Parathyroid adenoma (tissue), 2 donors: Measurements from ENCODE around the gene SLC7A8.

ENCODE experiments used
- H2AFZ ChIP-seq: fragments of 300-600 bp; sonication (generic); one replicate; pipeline ENCODE4 v1.7.0; 2017; ENCODE audit warnings: antibody characterized with exemption, mild to moderate bottlenecking
- H3K27ac ChIP-seq: fragments of 300-600 bp; sonication (generic); one replicate; pipeline ENCODE4 v1.7.0; 2017
- H3K27me3 ChIP-seq: fragments of 300-600 bp; sonication (generic); one replicate; pipeline ENCODE4 v1.7.0; 2017; ENCODE audit warnings: low read length; ENCODE audit not compliant: control insufficient read depth, insufficient read depth
- H3K36me3 ChIP-seq: fragments of 300-600 bp; sonication (generic); one replicate; pipeline ENCODE4 v1.7.0; 2017; ENCODE audit warnings: low read length; ENCODE audit not compliant: control insufficient read depth, insufficient read depth
- H3K4me1 ChIP-seq: fragments of 300-600 bp; sonication (generic); one replicate; pipeline ENCODE4 v1.7.0; 2017; ENCODE audit warnings: control low read depth
- H3K4me2 ChIP-seq: fragments of 300-600 bp; sonication (generic); one replicate; pipeline ENCODE4 v1.7.0; 2017; ENCODE audit warnings: low read length
- H3K4me3 ChIP-seq: fragments of 300-600 bp; sonication (generic); one replicate; pipeline ENCODE4 v1.7.0; 2017; ENCODE audit warnings: low read depth, low read length
- H3K79me2 ChIP-seq: fragments of 300-600 bp; sonication (generic); one replicate; pipeline ENCODE4 v1.7.0; 2017; ENCODE audit warnings: control low read depth
- H3K9ac ChIP-seq: fragments of 300-600 bp; sonication (generic); one replicate; pipeline ENCODE4 v1.7.0; 2017; ENCODE audit warnings: mild to moderate bottlenecking
- H3K9me3 ChIP-seq: fragments of 300-600 bp; sonication (generic); one replicate; pipeline ENCODE4 v1.7.0; 2017; ENCODE audit warnings: low read length; ENCODE audit not compliant: control insufficient read depth
- TF ChIP-seq, protein P1 (sequence below): fragments of 300-600 bp; sonication (generic); IDR thresholded peaks from one replicate; pipeline ENCODE4 v1.7.0; 2017; ENCODE audit warnings: antibody characterized with exemption, mild to moderate bottlenecking
- donor health status: primary hyperparathyroidism.

Gene SLC7A8

DNA sequence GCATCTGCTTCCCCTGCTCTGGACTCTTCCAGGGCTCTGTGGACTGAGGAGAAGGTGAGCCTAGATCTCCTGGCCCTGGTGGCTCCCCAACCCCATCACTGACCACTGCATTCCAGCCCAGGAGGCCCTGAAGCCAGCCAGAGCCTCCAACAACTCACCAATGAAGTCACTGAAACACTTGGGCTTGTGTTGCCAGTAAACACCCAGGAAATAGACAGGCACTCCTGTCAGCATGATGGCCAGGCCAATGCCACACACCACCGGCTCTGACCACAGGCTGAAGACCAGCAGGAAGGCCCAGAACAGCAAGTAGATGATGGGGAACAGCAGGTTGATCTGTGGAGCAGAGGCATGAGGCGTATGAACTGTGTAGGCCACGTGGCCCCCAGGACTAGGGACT lies 55.6 kb downstream of the SLC7A8 start:
- H3K36me3 ChIP-seq: no peaks in the 10 kb centered on the region

DNA sequence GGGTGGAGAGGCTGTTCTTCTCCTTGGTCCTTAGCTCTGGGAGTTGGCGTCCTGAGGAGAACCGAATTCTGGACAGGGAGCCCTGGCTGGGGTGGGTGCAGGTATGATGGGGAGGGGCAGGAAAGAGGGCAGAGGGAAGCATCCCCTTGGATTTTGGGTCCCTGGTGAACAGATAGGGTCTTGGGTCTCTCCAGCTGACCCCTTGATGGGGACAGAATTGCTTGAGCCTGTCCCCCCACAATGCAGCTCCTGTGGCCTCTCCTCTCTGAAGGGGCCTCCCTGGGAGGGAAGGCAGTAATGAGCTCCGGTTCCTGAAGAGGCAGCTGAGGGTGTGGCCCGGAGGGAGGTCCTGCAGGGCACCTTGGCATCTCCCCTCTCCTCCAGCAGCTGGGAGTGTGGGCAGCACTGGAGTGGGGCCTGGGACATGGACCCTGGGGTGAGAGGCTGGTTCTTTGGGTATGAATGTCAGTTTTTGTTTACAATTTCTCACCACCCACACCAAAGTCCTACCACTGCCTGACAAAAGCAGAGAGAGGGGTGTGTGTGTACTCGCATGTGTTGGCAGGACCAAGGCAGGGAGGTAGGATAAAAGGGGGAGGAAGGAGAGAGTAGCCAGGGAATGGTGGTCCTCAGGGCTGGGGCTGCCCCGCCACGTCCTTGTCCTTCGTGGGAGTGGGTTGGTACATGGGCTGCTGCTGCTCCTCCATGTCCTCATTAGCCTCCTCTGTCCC lies 56.7 kb downstream of the SLC7A8 start:
- Histone ChIP-seq H3K9me3 (no peaks in the 10 kb centered on the region), H3K9ac (no peak overlapping the region), H3K4me2 (no peak overlapping the region), H3K27ac (peak overlapping the region; percentile 100), H3K4me1 (peaks cover 82% of the 10 kb centered on the region), H3K36me3 (no peaks in the 10 kb centered on the region), H3K4me3 (no peak overlapping the region), H2AFZ (peak overlapping the region; percentile 20), H3K79me2 (peaks cover 4% of the 10 kb centered on the region), H3K27me3 (no peaks in the 10 kb centered on the region)
- TF ChIP-seq, protein P1, sequence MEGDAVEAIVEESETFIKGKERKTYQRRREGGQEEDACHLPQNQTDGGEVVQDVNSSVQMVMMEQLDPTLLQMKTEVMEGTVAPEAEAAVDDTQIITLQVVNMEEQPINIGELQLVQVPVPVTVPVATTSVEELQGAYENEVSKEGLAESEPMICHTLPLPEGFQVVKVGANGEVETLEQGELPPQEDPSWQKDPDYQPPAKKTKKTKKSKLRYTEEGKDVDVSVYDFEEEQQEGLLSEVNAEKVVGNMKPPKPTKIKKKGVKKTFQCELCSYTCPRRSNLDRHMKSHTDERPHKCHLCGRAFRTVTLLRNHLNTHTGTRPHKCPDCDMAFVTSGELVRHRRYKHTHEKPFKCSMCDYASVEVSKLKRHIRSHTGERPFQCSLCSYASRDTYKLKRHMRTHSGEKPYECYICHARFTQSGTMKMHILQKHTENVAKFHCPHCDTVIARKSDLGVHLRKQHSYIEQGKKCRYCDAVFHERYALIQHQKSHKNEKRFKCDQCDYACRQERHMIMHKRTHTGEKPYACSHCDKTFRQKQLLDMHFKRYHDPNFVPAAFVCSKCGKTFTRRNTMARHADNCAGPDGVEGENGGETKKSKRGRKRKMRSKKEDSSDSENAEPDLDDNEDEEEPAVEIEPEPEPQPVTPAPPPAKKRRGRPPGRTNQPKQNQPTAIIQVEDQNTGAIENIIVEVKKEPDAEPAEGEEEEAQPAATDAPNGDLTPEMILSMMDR: no peak

More for the DNA sequence above, 55.6 kb downstream of the SLC7A8 start:
- TF ChIP-seq, protein P1: no peak
- peaks cover 71% of the 10 kb centered on the region for H3K4me1 ChIP-seq
- peak overlapping the region; percentile 100 for H3K27ac ChIP-seq
- H3K9ac ChIP-seq: no peak overlapping the region
- H2AFZ ChIP-seq: no peak overlapping the region
- no peaks in the 10 kb centered on the region for H3K27me3 ChIP-seq
- H3K79me2 ChIP-seq: peaks cover 4% of the 10 kb centered on the region
- no peaks in the 10 kb centered on the region for H3K9me3 ChIP-seq
- no peak overlapping the region for H3K4me2 ChIP-seq
- no peak overlapping the region for H3K4me3 ChIP-seq

DNA sequence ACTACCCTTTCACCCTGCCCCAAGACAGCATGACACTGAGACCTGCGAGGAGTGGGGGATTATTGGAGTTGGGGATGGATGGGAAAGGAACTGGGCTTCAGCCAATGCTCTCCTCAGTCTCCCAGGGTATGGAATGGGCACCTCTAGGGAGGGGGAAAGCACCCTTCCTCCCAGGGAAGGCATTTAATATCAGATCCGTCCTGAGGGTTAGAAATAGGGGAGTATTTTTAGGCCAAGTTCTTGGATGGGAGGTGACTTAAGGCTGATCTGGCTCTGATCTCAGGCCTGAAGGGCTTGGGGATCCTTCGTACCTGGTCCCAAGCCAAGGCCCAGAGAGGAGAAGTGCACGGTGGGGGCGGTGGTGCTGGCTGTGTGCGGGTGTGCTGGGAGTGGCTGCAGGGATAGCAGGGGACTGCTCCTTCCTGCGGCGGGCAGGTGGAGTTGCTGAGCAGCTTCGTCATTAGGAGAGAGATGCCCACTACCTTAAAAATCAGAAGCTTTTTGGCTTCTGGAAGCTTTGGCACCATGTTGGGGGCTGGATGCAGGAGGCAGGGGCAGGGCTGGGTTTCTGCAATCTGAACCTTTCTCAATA lies 57.4 kb downstream of the SLC7A8 start:
- Histone ChIP-seq H3K36me3 (no peaks in the 10 kb centered on the region), H3K4me2 (no peak overlapping the region), H3K9me3 (no peaks in the 10 kb centered on the region), H2AFZ (peak overlapping the region; percentile 20), H3K4me1 (peaks cover 77% of the 10 kb centered on the region), H3K9ac (no peak overlapping the region), H3K4me3 (no peak overlapping the region), H3K79me2 (peaks cover 4% of the 10 kb centered on the region), H3K27me3 (no peaks in the 10 kb centered on the region), H3K27ac (peak overlapping the region; percentile 100)
- TF ChIP-seq, protein P1: no peak

DNA sequence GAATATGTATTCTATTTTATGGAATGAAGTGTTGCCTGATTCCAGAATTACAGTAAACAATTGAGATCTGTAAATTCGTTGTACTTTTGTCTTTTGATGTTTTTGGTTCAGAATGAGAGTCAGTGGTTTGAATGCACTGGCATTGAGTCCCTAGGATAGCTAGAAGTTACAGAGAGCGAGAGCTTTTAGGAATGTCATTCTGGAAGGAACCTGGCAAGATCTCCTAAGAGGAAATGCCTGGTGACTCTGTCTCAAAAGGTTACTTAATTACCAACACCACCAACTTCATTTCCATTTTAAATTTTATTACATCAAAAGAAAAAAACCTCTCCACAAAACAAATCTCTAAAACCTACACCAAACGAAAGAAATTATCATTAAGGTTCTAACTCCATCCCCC lies 58.4 kb downstream of the SLC7A8 start:
- H3K4me2 ChIP-seq: no peak overlapping the region
- no peak overlapping the region for H2AFZ ChIP-seq
- peak overlapping the region; percentile 100 for H3K27ac ChIP-seq
- H3K4me1 ChIP-seq: peaks cover 72% of the 10 kb centered on the region
- H3K79me2 ChIP-seq: peaks cover 4% of the 10 kb centered on the region
- H3K27me3 ChIP-seq: no peaks in the 10 kb centered on the region
- H3K36me3 ChIP-seq: no peaks in the 10 kb centered on the region
- no peak overlapping the region for H3K4me3 ChIP-seq
- H3K9me3 ChIP-seq: no peaks in the 10 kb centered on the region
- TF ChIP-seq, protein P1: no peak
- no peak overlapping the region for H3K9ac ChIP-seq
